ENCODE measurements around the gene CDH13.

- TF ChIP-seq ZNF282 (CRISPR knock-in tag; IDR thresholded peaks at IDR 0.05) (no peak), CREB3 (tag; conservative IDR thresholded peaks at IDR 0.05; ENCODE audit: low read depth) (no peak), POLR2B (IDR thresholded peaks at IDR 0.05; ENCODE audit: low read depth, partially characterized antibody) (no peak), ZNF561 (CRISPR knock-in tag; conservative IDR thresholded peaks at IDR 0.05) (no peak), POLR2AphosphoS2 (IDR thresholded peaks at IDR 0.05; ENCODE audit: low read length) (no peak), CREB3L1 (IDR thresholded peaks at IDR 0.05; ENCODE audit: borderline replicate concordance, low read depth) (no peak), RAD51 (IDR thresholded peaks at IDR 0.05; ENCODE audit: borderline replicate concordance, low read depth) (no peak), NR2C1 (IDR thresholded peaks at IDR 0.05) (no peak), NR2C1 (tag; IDR thresholded peaks at IDR 0.05) (no peak), ZKSCAN1 (IDR thresholded peaks at IDR 0.05; ENCODE audit: low read depth, low read length) (no peak), HEY1 (CRISPR knock-in tag; IDR thresholded peaks at IDR 0.05; ENCODE audit: borderline replicate concordance) (no peak), ZNF398 (CRISPR knock-in tag; IDR thresholded peaks at IDR 0.05) (no peak), EP300 (IDR thresholded peaks at IDR 0.05; ENCODE audit: low read length) (no peak)
- TF ChIP-seq, protein P1, sequence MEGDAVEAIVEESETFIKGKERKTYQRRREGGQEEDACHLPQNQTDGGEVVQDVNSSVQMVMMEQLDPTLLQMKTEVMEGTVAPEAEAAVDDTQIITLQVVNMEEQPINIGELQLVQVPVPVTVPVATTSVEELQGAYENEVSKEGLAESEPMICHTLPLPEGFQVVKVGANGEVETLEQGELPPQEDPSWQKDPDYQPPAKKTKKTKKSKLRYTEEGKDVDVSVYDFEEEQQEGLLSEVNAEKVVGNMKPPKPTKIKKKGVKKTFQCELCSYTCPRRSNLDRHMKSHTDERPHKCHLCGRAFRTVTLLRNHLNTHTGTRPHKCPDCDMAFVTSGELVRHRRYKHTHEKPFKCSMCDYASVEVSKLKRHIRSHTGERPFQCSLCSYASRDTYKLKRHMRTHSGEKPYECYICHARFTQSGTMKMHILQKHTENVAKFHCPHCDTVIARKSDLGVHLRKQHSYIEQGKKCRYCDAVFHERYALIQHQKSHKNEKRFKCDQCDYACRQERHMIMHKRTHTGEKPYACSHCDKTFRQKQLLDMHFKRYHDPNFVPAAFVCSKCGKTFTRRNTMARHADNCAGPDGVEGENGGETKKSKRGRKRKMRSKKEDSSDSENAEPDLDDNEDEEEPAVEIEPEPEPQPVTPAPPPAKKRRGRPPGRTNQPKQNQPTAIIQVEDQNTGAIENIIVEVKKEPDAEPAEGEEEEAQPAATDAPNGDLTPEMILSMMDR (IDR thresholded peaks at IDR 0.05 in 2 of 3, conservative IDR thresholded peaks at IDR 0.05 in 1 of 3; ENCODE audit: insufficient read depth in 2 of 3, low read depth in 1 of 3, low read length in 3 of 3): no peak
- TF ChIP-seq, protein P2, sequence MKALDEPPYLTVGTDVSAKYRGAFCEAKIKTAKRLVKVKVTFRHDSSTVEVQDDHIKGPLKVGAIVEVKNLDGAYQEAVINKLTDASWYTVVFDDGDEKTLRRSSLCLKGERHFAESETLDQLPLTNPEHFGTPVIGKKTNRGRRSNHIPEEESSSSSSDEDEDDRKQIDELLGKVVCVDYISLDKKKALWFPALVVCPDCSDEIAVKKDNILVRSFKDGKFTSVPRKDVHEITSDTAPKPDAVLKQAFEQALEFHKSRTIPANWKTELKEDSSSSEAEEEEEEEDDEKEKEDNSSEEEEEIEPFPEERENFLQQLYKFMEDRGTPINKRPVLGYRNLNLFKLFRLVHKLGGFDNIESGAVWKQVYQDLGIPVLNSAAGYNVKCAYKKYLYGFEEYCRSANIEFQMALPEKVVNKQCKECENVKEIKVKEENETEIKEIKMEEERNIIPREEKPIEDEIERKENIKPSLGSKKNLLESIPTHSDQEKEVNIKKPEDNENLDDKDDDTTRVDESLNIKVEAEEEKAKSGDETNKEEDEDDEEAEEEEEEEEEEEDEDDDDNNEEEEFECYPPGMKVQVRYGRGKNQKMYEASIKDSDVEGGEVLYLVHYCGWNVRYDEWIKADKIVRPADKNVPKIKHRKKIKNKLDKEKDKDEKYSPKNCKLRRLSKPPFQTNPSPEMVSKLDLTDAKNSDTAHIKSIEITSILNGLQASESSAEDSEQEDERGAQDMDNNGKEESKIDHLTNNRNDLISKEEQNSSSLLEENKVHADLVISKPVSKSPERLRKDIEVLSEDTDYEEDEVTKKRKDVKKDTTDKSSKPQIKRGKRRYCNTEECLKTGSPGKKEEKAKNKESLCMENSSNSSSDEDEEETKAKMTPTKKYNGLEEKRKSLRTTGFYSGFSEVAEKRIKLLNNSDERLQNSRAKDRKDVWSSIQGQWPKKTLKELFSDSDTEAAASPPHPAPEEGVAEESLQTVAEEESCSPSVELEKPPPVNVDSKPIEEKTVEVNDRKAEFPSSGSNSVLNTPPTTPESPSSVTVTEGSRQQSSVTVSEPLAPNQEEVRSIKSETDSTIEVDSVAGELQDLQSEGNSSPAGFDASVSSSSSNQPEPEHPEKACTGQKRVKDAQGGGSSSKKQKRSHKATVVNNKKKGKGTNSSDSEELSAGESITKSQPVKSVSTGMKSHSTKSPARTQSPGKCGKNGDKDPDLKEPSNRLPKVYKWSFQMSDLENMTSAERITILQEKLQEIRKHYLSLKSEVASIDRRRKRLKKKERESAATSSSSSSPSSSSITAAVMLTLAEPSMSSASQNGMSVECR (CRISPR knock-in tag; IDR thresholded peaks at IDR 0.05): no peak
Observed at GRCh38 chr16:83021045-83021444, 394.3 kb downstream of the CDH13 start.

Measured in K562 (cell line).